Thymus (tissue), 14 donors: ENCODE measurements around the gene IFRD1. TPM values are rescaled to one million over a fixed set of nuclear protein-coding genes. Genes with fewer than 3 reads are reported as not detected.
A peak's percentile ranks its signal among the peaks of the same experiment; 100 is the strongest.

Source experiments
- DNase-seq, 9 donors: peaks; one replicate each; pipeline ENCODE4 v3.0.0-alpha.2; 2013; ENCODE audit warnings: low spot score in 9 of 9, low read depth in 6 of 9, missing footprints in 1 of 9
- H3K27ac ChIP-seq, 2 donors: one replicate each; pipeline ENCODE4 v1.5.1; 2013; ENCODE audit warnings: control low read depth in 1 of 2, low read depth in 1 of 2, low read length in 1 of 2, mild to moderate bottlenecking in 1 of 2, moderate library complexity in 1 of 2
- H3K27me3 ChIP-seq, 2 donors: one replicate each; pipeline ENCODE4 v1.5.1; 2013; ENCODE audit warnings: low read length in 1 of 2; ENCODE audit not compliant: control insufficient read depth in 2 of 2, insufficient read depth in 1 of 2
- H3K36me3 ChIP-seq, 2 donors: one replicate each; pipeline ENCODE4 v1.5.1; 2013; ENCODE audit warnings: low read length in 1 of 2, mild to moderate bottlenecking in 1 of 2, moderate library complexity in 1 of 2; ENCODE audit not compliant: control insufficient read depth in 2 of 2, insufficient read depth in 2 of 2
- H3K4me1 ChIP-seq, 2 donors: one replicate each; pipeline ENCODE4 v1.5.1; 2013; ENCODE audit warnings: low read length in 2 of 2; ENCODE audit not compliant: control insufficient read depth in 2 of 2, insufficient read depth in 2 of 2
- H3K4me3 ChIP-seq, 2 donors: one replicate each; pipeline ENCODE4 v1.5.1; 2013; ENCODE audit warnings: low read length in 2 of 2, control low read depth in 1 of 2, mild to moderate bottlenecking in 1 of 2
- H3K9me3 ChIP-seq, 2 donors: one replicate each; pipeline ENCODE4 v1.5.1; 2013; ENCODE audit warnings: low read length in 1 of 2, mild to moderate bottlenecking in 1 of 2; ENCODE audit not compliant: control insufficient read depth in 2 of 2, insufficient read depth in 1 of 2
- WGBS: extraction: QIAGEN DNeasy Blood & Tissue Kit; methylation state at CpG from one replicate; pipeline ENCODE4 v1.1.7; 2013; 5-methylcytosine and 5-hydroxymethylcytosine counted together
- long read RNA-seq, 10 donors: transcript quantifications; one replicate each; lab custom pipeline, GENCODE V29; 2026
- polyA plus RNA-seq: library from polyadenylated mRNA; stranded (reverse); fragments of 200-250 nt; gene quantifications from one replicate; pipeline ENCODE4 v1.2.3, GENCODE V29; 2013
- total RNA-seq: library from RNA; stranded (reverse); fragments of 120-200 nt; gene quantifications from one replicate; pipeline ENCODE4 v1.2.4, GENCODE V29; 2013
- donor health status: healthy.

The IFRD1 gene, protein sequence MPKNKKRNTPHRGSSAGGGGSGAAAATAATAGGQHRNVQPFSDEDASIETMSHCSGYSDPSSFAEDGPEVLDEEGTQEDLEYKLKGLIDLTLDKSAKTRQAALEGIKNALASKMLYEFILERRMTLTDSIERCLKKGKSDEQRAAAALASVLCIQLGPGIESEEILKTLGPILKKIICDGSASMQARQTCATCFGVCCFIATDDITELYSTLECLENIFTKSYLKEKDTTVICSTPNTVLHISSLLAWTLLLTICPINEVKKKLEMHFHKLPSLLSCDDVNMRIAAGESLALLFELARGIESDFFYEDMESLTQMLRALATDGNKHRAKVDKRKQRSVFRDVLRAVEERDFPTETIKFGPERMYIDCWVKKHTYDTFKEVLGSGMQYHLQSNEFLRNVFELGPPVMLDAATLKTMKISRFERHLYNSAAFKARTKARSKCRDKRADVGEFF
- total RNA-seq (23.2 TPM), polyA plus RNA-seq (63.0 TPM)
- long read RNA-seq, donor 1, partial matches to known transcripts: 0 of 1 reads
- long read RNA-seq, donor 1, other reads (novel, unspliced or antisense): 0 of 1 reads
- long read RNA-seq, donor 2: 0 reads
- long read RNA-seq, donor 3, transcript IFRD1-202 (12 exons, 2,290 nt): major isoform, 12 of 63 reads
- long read RNA-seq, donor 3, partial matches to known transcripts: 47 of 63 reads
- long read RNA-seq, donor 3, other reads (novel, unspliced or antisense): 0 of 63 reads
- long read RNA-seq, donor 4, partial matches to known transcripts: 18 of 22 reads
- long read RNA-seq, donor 4, other reads (novel, unspliced or antisense): 0 of 22 reads
- long read RNA-seq, donor 5, transcript IFRD1-202 (12 exons, 2,290 nt): major isoform, 15 of 76 reads
- long read RNA-seq, donor 5, partial matches to known transcripts: 57 of 76 reads
- long read RNA-seq, donor 5, other reads (novel, unspliced or antisense): 0 of 76 reads
- long read RNA-seq, donor 6, transcript IFRD1-202 (12 exons, 2,290 nt): major isoform, 6 of 24 reads
- long read RNA-seq, donor 6, partial matches to known transcripts: 16 of 24 reads
- long read RNA-seq, donor 6, other reads (novel, unspliced or antisense): 0 of 24 reads
- long read RNA-seq, donor 7, transcript IFRD1-202 (12 exons, 2,290 nt): major isoform, 8 of 21 reads
- long read RNA-seq, donor 7, partial matches to known transcripts: 11 of 21 reads
- long read RNA-seq, donor 7, other reads (novel, unspliced or antisense): 0 of 21 reads
- long read RNA-seq, donor 8, partial matches to known transcripts: 0 of 3 reads
- long read RNA-seq, donor 8, other reads (novel, unspliced or antisense): 0 of 3 reads
- long read RNA-seq, donor 9, transcript IFRD1-202 (12 exons, 2,290 nt): major isoform, 5 of 21 reads
- long read RNA-seq, donor 9, partial matches to known transcripts: 11 of 21 reads
- long read RNA-seq, donor 9, other reads (novel, unspliced or antisense): 5 of 21 reads
- long read RNA-seq, donor 10, transcript IFRD1-202 (12 exons, 2,290 nt): major isoform, 11 of 21 reads
- long read RNA-seq, donor 10, partial matches to known transcripts: 10 of 21 reads
- long read RNA-seq, donor 10, other reads (novel, unspliced or antisense): 0 of 21 reads

DNA sequence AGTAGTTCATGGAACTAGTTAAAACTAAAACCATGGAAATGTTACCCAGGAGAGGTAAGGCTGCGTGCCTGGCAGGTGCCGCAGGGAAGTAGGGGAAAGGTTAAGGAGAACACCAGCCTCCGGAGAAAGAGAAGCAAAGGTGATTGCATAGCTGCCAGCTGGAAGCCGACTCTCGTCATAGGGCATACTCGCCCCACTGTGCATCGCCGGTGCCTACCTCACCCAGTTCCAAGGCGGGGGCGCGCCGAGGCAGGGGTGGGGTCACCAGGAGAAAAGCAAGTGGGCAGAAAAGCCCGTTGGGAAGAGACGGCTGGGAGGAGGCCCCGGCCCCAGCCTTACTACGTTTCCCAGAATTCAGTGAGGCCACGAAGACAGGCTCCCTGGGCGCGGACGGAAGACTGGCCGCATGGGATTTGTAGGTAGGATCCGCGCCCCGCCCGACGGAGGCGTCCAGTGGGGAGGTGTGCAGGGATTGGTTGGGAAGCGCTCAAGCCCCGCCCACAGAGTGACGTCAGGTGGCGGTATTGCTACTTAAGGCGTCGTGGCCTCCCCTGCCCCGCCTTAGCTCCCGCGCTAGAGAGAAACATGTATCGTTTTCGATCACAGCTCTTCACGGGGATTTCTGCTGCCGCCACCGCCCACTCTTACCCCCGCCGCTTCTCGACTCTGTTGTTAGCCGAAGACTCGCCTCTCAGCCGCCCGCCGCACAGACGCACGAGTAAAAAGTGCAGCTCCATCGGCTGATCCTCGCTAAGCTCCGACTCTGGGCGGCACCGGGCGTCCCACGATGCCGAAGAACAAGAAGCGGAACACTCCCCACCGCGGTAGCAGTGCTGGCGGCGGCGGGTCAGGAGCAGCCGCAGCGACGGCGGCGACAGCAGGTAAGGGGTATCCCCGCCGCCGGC is at the start of gene IFRD1:
Gene IFRD1 (plus strand): TSS at position 559 of the 905 bp plus-strand sequence. CDS start 229 bp downstream, at position 788.
- H3K4me3 ChIP-seq: peak within 1 kb of the TSS; percentile 66 to 94
- peak within 1 kb of the TSS; percentile 89 to 97 for H3K27ac ChIP-seq
- no peaks in the 10 kb centered on the region for H3K27me3 ChIP-seq
- no peaks in the 10 kb centered on the region for H3K36me3 ChIP-seq
- DNase-seq: peak; percentile 95 to 99 (median 98)
- peaks cover 7 to 13% of the 10 kb centered on the region in 2 donors for H3K4me1 ChIP-seq
- no peaks in the 10 kb centered on the region for H3K9me3 ChIP-seq
- under 1% methylated on average over 73 of the region's 73 CpGs for WGBS

DNA sequence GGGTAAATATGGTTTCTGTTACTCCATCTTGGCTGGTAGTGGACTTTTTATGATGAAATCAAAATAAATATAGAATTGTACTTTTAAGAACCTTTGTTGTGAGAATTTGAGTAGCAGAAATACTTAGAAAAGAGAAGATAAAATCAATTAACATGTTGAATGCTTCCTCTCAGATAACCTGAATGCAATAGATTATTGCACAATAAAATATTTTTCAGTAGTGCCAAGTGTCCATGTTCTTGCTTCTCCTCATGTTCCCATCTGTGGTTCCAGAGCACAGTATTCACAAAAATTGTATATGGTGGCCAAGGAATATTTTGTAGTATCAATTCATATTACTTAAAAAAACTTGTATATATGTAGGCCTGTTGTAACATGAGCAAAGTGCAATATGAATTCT is 45.9 kb upstream of the IFRD1 start:
- no peak for DNase-seq
- Histone ChIP-seq H3K4me1 (no peaks in the 10 kb centered on the region), H3K9me3 (no peaks in the 10 kb centered on the region), H3K36me3 (no peaks in the 10 kb centered on the region), H3K27ac (no peak overlapping the region), H3K27me3 (no peaks in the 10 kb centered on the region), H3K4me3 (no peak overlapping the region)

DNA sequence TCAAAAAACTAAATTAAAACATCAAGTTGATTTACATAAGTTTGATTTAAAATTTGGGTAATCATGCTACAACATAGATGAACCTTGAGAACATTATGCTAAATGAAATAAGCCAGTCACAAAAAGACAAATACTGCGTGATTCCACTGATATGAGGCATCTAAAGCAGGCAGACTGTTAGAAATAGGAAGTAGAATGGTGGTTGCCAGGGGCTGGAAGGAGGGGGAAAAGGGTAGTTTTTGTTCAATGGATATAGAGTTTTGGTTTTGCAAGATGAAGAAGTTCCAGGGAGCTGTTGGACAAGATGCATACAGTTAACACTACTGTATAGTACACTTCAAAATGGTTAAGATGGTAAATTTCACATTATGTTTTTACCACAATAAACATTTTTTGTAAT is 45.0 kb upstream of the IFRD1 start:
- Histone ChIP-seq H3K36me3 (no peaks in the 10 kb centered on the region), H3K4me3 (no peak overlapping the region), H3K27me3 (no peaks in the 10 kb centered on the region), H3K9me3 (no peaks in the 10 kb centered on the region), H3K4me1 (no peaks in the 10 kb centered on the region), H3K27ac (no peak overlapping the region)
- no peak for DNase-seq
- WGBS: 73% methylated on average over 1 of the region's 1 CpG

DNA sequence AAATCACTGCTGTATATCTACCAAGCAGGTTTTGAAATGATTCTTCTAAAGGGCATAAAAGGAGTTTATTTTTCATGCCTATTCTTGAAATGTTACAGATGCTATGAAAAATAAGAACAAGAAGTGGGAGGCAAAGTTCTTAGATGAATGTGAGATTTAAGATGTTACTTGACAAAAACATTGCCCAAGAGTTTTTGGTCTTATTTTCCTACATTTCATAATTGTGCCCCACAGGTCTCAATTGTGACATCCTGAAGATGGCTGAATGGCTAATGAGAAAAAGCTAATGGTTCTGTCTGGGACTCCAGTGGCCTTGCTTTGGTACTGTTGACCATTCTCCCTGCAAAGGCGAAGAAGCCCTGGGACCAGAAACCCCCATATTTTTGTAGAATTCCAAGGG is 43.0 kb upstream of the IFRD1 start:
- 99% methylated on average over 1 of the region's 1 CpG for WGBS
- no peak for DNase-seq
- Histone ChIP-seq H3K27me3 (no peaks in the 10 kb centered on the region), H3K27ac (no peak overlapping the region), H3K4me1 (no peaks in the 10 kb centered on the region), H3K36me3 (no peaks in the 10 kb centered on the region), H3K9me3 (no peaks in the 10 kb centered on the region), H3K4me3 (no peak overlapping the region)

DNA sequence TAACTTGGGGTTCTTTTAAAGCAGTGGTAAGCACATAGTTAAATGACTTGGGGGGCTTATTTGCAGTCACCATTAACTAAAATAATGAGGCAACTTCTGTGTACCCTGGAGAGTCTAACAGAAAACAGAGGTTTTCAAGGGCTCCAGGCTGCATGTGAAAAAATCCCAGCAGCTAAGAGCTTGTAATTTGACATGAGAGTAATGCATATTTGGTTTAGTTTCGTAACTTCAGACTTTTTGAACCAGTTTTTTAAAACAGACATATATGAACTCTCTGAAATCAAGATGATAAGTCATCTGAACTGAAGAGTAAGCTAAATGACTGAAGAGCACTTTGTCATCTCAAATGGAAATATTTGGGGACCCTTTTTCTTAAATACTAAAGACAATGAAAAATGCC is 40.2 kb upstream of the IFRD1 start:
- Histone ChIP-seq H3K27me3 (no peaks in the 10 kb centered on the region), H3K4me1 (peaks cover 0 to 5% of the 10 kb centered on the region in 2 donors), H3K9me3 (no peaks in the 10 kb centered on the region), H3K4me3 (no peak overlapping the region), H3K36me3 (no peaks in the 10 kb centered on the region), H3K27ac (no peak overlapping the region)
- 83% methylated on average over 1 of the region's 1 CpG for WGBS
- DNase-seq: no peak

DNA sequence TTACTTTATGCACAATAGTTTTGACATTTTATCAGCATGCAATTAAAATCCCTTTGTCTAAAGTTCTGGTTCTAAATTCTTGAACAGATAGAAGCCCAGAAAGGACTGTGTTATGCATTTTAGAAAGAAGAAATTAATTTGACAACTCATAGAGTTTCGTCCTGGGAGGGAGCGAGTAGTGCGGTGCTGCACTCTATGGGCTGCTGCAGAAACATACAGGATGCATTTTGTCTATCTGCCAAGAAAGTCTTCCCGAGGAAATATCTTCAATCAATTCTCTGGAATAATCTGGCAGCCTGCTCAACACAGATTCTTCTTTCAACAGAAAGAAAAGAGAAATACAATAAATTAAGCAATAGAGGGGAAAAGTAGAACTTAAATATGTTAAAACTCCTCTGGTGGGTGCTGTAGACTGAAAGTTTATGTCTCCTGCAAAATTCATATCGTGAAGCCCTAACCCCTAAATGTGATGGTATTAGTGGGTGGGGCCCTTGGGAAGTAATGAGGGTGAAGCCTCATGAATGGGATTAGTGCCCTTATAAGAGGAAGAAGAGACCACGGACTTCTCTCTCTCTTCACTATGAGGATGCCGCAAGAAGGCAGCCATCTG is 39.0 kb upstream of the IFRD1 start:
- WGBS: 58% methylated on average over 7 of the region's 7 CpGs
- DNase-seq: peak in 1 of 9 donors; percentile 33
- no peaks in the 10 kb centered on the region for H3K27me3 ChIP-seq
- peaks cover 4 to 16% of the 10 kb centered on the region in 2 donors for H3K4me1 ChIP-seq
- H3K9me3 ChIP-seq: no peaks in the 10 kb centered on the region
- no peak overlapping the region for H3K4me3 ChIP-seq
- no peaks in the 10 kb centered on the region for H3K36me3 ChIP-seq
- H3K27ac ChIP-seq: no peak overlapping the region

DNA sequence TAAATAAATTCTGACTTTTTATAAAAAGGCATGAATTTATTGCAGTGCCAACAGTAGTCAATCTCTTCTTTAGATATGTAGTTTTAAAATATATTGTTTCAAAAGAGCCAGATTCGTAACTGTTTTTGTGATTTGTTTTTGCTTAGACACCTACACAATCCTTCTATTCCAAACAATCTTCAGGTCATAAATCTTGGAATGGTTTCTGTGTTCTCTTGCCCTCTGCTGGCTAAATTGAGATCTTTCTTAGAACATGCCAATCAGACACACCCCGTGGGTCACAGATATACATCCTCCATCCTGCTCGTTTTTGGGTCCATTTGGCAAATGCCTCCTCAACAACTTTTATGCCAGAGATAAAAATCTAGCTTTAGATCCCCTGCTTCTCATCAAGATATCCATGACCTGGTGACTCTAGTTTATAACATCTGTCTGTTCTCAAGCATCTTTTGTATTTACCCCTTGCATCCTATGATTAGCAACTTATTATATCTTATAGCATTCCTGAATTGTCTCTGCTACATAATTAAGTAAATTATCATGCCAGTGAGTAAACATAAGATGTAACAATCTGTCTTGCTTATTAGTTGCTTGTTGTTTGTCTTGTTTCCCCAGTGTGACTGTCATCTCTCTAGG is 35.3 kb upstream of the IFRD1 start:
- peak in 1 of 9 donors; percentile 59 for DNase-seq
- peaks cover 4 to 16% of the 10 kb centered on the region in 2 donors for H3K4me1 ChIP-seq
- H3K9me3 ChIP-seq: no peaks in the 10 kb centered on the region
- WGBS: 14% methylated on average over 3 of the region's 3 CpGs
- no peak overlapping the region for H3K27ac ChIP-seq
- no peaks in the 10 kb centered on the region for H3K27me3 ChIP-seq
- no peak overlapping the region for H3K4me3 ChIP-seq
- H3K36me3 ChIP-seq: no peaks in the 10 kb centered on the region
